HepG2 (cell line): ENCODE measurements around the gene LCN12. TPM values are rescaled to one million over a fixed set of nuclear protein-coding genes. Genes with fewer than 3 reads are reported as not detected.

ENCODE experiments used
- ATAC-seq: fragments of 200-7000 bp; cut with Tn5 transposase; 3 replicates; pipeline ENCODE4 v1.9.1; 2020; ENCODE audit warnings: mild to moderate bottlenecking, moderate library complexity
- BruUV-seq: library from RNA; stranded (reverse); fragments of 400-500 nt; replicated peaks from 2 replicates; lab custom pipeline; 2021; lab: Mats Ljungman, UMichigan
- CTCF ChIA-PET: fragments of 300-600 bp; formaldehyde crosslinking; extraction: SDS; loops from one replicate; lab custom pipeline; 2021; ENCODE audit warnings: low total read pairs, inconsistent platforms, low intra/inter-chr PET ratio; lab: Yijun Ruan, JAX
- POLR2A ChIA-PET: fragments of 350-600 bp; sonication (Branson Sonifier 250); formaldehyde crosslinking; loops from one replicate; lab custom pipeline; 2020; ENCODE audit warnings: antibody characterized with exemption, inconsistent platforms; lab: Yijun Ruan, JAX
- DNase-seq: peaks from one replicate; pipeline ENCODE4 v3.0.0-alpha.2; 2015; ENCODE audit warnings: low spot score
- FAIRE-seq: peaks from 3 replicates; lab custom pipeline; 2011; peaks lifted over from hg19 to GRCh38; lab: Jason Lieb, UNC
- H2AFZ ChIP-seq: one replicate; pipeline ENCODE4 v1.6.1; 2011; ENCODE audit warnings: low read length, inconsistent platforms
- H3K27ac ChIP-seq: fragments of 300-600 bp; 3 replicates; pipeline ENCODE4 v1.8.0; 2011; ENCODE audit warnings: mixed run types, mild to moderate bottlenecking, mixed read lengths, low read length, inconsistent platforms; ENCODE audit not compliant: insufficient read depth; ENCODE audit errors: extremely low read length
- H3K27me3 ChIP-seq, 2 experiments: fragments of 200-600 bp in 1 of 2; 2 replicates in 1 of 2; 3 replicates in 1 of 2; pipeline versions ENCODE4 v1.6.0 to v1.8.0; 2011; ENCODE audit warnings: low read length in 2 of 2, mild to moderate bottlenecking in 2 of 2, moderate library complexity in 2 of 2, inconsistent platforms in 1 of 2; ENCODE audit not compliant: insufficient read depth in 2 of 2, control insufficient read depth in 1 of 2
- H3K36me3 ChIP-seq, 2 experiments: fragments of 200-600 bp in 1 of 2; replicated peaks in 1 of 2; 2 replicates in 1 of 2; 3 replicates in 1 of 2; pipeline versions ENCODE4 v1.5.1 to v1.8.0; 2011; ENCODE audit warnings: low read length in 2 of 2, inconsistent platforms in 1 of 2; ENCODE audit not compliant: insufficient read depth in 2 of 2, control insufficient read depth in 1 of 2
- H3K4me1 ChIP-seq: 2 replicates; pipeline ENCODE4 v1.5.1; 2012; ENCODE audit warnings: low read length, inconsistent platforms; ENCODE audit not compliant: insufficient read depth
- H3K4me2 ChIP-seq: 2 replicates; pipeline ENCODE4 v1.6.0; 2011; ENCODE audit warnings: low read depth, low read length, inconsistent platforms
- H3K4me3 ChIP-seq, 3 experiments: fragments of 200-600 bp in 1 of 3; sonication (generic), shearing (Covaris generic) in 1 of 3; replicated peaks in 1 of 3; 2 replicates each; pipeline ENCODE4 v1.5.1; 2011 to 2016; ENCODE audit warnings: low read length in 3 of 3, inconsistent platforms in 2 of 3, low read depth in 2 of 3, mild to moderate bottlenecking in 2 of 3, control low read depth in 1 of 3, mixed read lengths in 1 of 3; ENCODE audit not compliant: insufficient read depth in 1 of 3
- H3K79me2 ChIP-seq: one replicate; pipeline ENCODE4 v1.6.1; 2011; ENCODE audit warnings: low read length, inconsistent platforms; ENCODE audit not compliant: insufficient read depth
- H3K9ac ChIP-seq: 2 replicates; pipeline ENCODE4 v1.6.0; 2011; ENCODE audit warnings: mild to moderate bottlenecking, low read depth, low read length, inconsistent platforms; ENCODE audit not compliant: insufficient read depth
- H3K9me3 ChIP-seq: 2 replicates; pipeline ENCODE4 v1.5.1; 2012; ENCODE audit warnings: mild to moderate bottlenecking, low read length
- H4K20me1 ChIP-seq: 2 replicates; pipeline ENCODE4 v1.6.0; 2011; ENCODE audit warnings: inconsistent platforms, mild to moderate bottlenecking, low read length, moderate library complexity; ENCODE audit not compliant: insufficient read depth
- BHLHE40 ChIP-seq: IDR thresholded peaks from 2 replicates; pipeline ENCODE4 v1.6.1; 2011; ENCODE audit warnings: low read length, improper control_type of control experiment
- CENPT ChIP-seq: sonication (generic); formaldehyde crosslinking; IDR thresholded peaks from 2 replicates; pipeline ENCODE4 v1.8.0; 2022; ENCODE audit warnings: low read depth, mild to moderate bottlenecking, moderate library complexity, missing genetic modification reagents
- CTCF ChIP-seq: sonication (generic); formaldehyde crosslinking; IDR thresholded peaks from 2 replicates; pipeline ENCODE4 v1.5.0; 2020; ENCODE audit warnings: mild to moderate bottlenecking, missing genetic modification reagents, moderate library complexity
- DR1 ChIP-seq: sonication (generic); formaldehyde crosslinking; IDR thresholded peaks from 2 replicates; pipeline ENCODE4 v1.8.0; 2021; ENCODE audit warnings: mild to moderate bottlenecking, missing genetic modification reagents, inconsistent platforms
- ELF3 ChIP-seq: IDR thresholded peaks from 2 replicates; pipeline ENCODE4 v1.6.1; 2016; ENCODE audit warnings: missing genetic modification reagents, missing compliant biosample characterization
- KAT8 ChIP-seq: IDR thresholded peaks from 2 replicates; pipeline ENCODE4 v1.6.1; 2016; ENCODE audit warnings: missing genetic modification reagents, missing compliant biosample characterization
- KDM5B ChIP-seq: sonication (generic); formaldehyde crosslinking; IDR thresholded peaks from 2 replicates; pipeline ENCODE4 v1.4.0; 2020; ENCODE audit warnings: missing genetic modification reagents, mild to moderate bottlenecking, borderline replicate concordance
- PCBP2 ChIP-seq: fragments of 200-400 bp; formaldehyde crosslinking; optimal IDR thresholded peaks from 2 replicates; pipeline ENCODE3; 2018; ENCODE audit warnings: low read length, low read depth; ENCODE audit not compliant: poor library complexity, severe bottlenecking
- PHF21A ChIP-seq: sonication (generic); formaldehyde crosslinking; IDR thresholded peaks from 2 replicates; pipeline ENCODE4 v1.5.0; 2020; ENCODE audit warnings: mild to moderate bottlenecking, missing genetic modification reagents
- PLRG1 ChIP-seq: fragments of 450-650 bp; conservative IDR thresholded peaks from 2 replicates; pipeline ENCODE4 v1.6.1; 2016
- STAG1 ChIP-seq: sonication (generic); formaldehyde crosslinking; IDR thresholded peaks from 2 replicates; pipeline ENCODE4 v1.4.0; 2020; ENCODE audit warnings: missing genetic modification reagents
- TBP ChIP-seq: sonication (generic); formaldehyde crosslinking; IDR thresholded peaks from 2 replicates; pipeline ENCODE4 v1.5.0; 2020; ENCODE audit warnings: missing genetic modification reagents
- TMF1 ChIP-seq: sonication (generic); formaldehyde crosslinking; IDR thresholded peaks from 2 replicates; pipeline ENCODE4 v1.8.1; 2022; ENCODE audit warnings: low read depth, missing genetic modification reagents
- ZNF225 ChIP-seq: sonication (generic); formaldehyde crosslinking; IDR thresholded peaks from 2 replicates; pipeline ENCODE4 v1.4.0; 2020; ENCODE audit warnings: mild to moderate bottlenecking, missing genetic modification reagents
- ZNF263 ChIP-seq: sonication (generic); formaldehyde crosslinking; IDR thresholded peaks from 2 replicates; pipeline ENCODE4 v1.4.0; 2020; ENCODE audit warnings: missing genetic modification reagents
- ZNF274 ChIP-seq: sonication (generic); formaldehyde crosslinking; IDR thresholded peaks from 2 replicates; pipeline ENCODE4 v1.5.1; 2020; ENCODE audit warnings: mild to moderate bottlenecking, missing genetic modification reagents
- ZNF276 ChIP-seq: sonication (generic); formaldehyde crosslinking; IDR thresholded peaks from 2 replicates; pipeline ENCODE4 v1.4.0; 2020; ENCODE audit warnings: mild to moderate bottlenecking, low read depth, missing genetic modification reagents
- ZNF354B ChIP-seq: sonication (generic); formaldehyde crosslinking; IDR thresholded peaks from 2 replicates; pipeline ENCODE4 v1.8.0; 2022; ENCODE audit warnings: mild to moderate bottlenecking, missing genetic modification reagents
- ZNF563 ChIP-seq: sonication (generic); formaldehyde crosslinking; IDR thresholded peaks from 2 replicates; pipeline ENCODE4 v1.8.0; 2022; ENCODE audit warnings: mild to moderate bottlenecking, moderate library complexity, missing genetic modification reagents
- ZNF605 ChIP-seq: sonication (generic); formaldehyde crosslinking; IDR thresholded peaks from 2 replicates; pipeline ENCODE4 v1.8.0; 2022; ENCODE audit warnings: mild to moderate bottlenecking, missing genetic modification reagents
- ZNF879 ChIP-seq: sonication (generic); formaldehyde crosslinking; IDR thresholded peaks from 2 replicates; pipeline ENCODE4 v1.8.1; 2023; ENCODE audit warnings: missing genetic modification reagents
- WGBS: methylation state at CpG from one replicate; pipeline ENCODE4 v1.1.6; 2017; ENCODE audit warnings: low lambda C conversion rate; 5-methylcytosine and 5-hydroxymethylcytosine counted together
- in situ Hi-C: cut with HindIII; loops from 2 replicates; pipeline ENCODE4 v1.10.0; 2017; ENCODE audit warnings: low pct_unique_long_range_greater_than_20kb; ENCODE audit not compliant: extremely low pct_ligation_motif_present
- intact Hi-C: fragments of 100-400 bp; cut with micrococcal nuclease; formaldehyde crosslinking; loops from one replicate; pipeline ENCODE4 v1.10.0; 2022; ENCODE audit not compliant: unreplicated experiment
- polyA plus RNA-seq, 8 experiments: library from polyadenylated mRNA; depleted of rRNA in 3 of 8; stranded (reverse) in 7 of 8; unstranded in 1 of 8; fragments of >200 nt; fragmentation: Illumina TruSeq in 4 of 8; extraction: Trizol in 4 of 8; gene quantifications; 2 replicates each; pipeline versions ENCODE4 v1.2.1 to v1.2.3, GENCODE V29; 2011 to 2016; ENCODE audit warnings: low read depth in 4 of 8, missing spikeins in 1 of 8, mixed read lengths in 1 of 8; ENCODE audit not compliant: insufficient read depth in 1 of 8
- total RNA-seq, 5 experiments: library from RNA; depleted of rRNA; stranded (reverse); fragments of >200 nt; fragmentation: Illumina TruSeq; extraction: Trizol; gene quantifications; 2 replicates each; pipeline ENCODE4 v1.2.3, GENCODE V29; 2016; ENCODE audit warnings: low read depth in 1 of 5

Gene LCN12
- total and polyA plus RNA-seq, 2 of the 13 experiments (the other 11 are each of a cell fraction or from before 2014, with no cell fraction given): 3.4 to 6.9 TPM

GRCh38 chr9:136997371-136997770 is 45.3 kb downstream of the LCN12 start:
- no TSS peak for BruUV-seq

GRCh38 chr9:136997830-136998234 is 45.8 kb downstream of the LCN12 start:
- Histone ChIP-seq H3K36me3 (no peaks in the 10 kb centered on the region), H3K4me1 (peaks cover 72% of the 10 kb centered on the region), H3K4me2 (peak overlapping the region; percentile 99; the same call in 1 of the 2 replicates), H3K4me3 (0 out of 6 replicates have a peak overlapping the region, but pooled peaks of 1 of the 3 experiments have one; percentile 75), H3K9me3 (no peaks in the 10 kb centered on the region), H3K27ac (no peak overlapping the region), H4K20me1 (no peaks in the 10 kb centered on the region), H2AFZ (no peak overlapping the region), H3K79me2 (peaks cover 4% of the 10 kb centered on the region), H3K27me3 (no peaks in the 10 kb centered on the region), H3K9ac (peak overlapping the region; percentile 56; the same call in 1 of the 2 replicates)
- WGBS: 86% methylated on average over 18 of the region's 18 CpGs
- ChIA-PET POLR2A (no interaction called here), CTCF (no interaction called here)
- intact Hi-C loops: no loop called here
- no peak for ATAC-seq
- BruUV-seq: no TSS peak
- DNase-seq: no peak
- in situ Hi-C loops: no loop called here
- FAIRE-seq: no peak
- TF ChIP-seq KAT8 (no peak), ZNF274 (CRISPR knock-in tag) (no peak), ZNF263 (CRISPR knock-in tag) (no peak), CTCF (CRISPR knock-in tag) (peak; percentile 21; the same call in 1 of the 2 replicates), PCBP2 (no peak), TMF1 (no peak), BHLHE40 (no peak), ZNF276 (CRISPR knock-in tag) (no peak), ELF3 (no peak), ZNF879 (CRISPR knock-in tag) (no peak), STAG1 (CRISPR knock-in tag) (peak; percentile 14; the same call in 1 of the 2 replicates), ZNF354B (CRISPR knock-in tag) (no peak), DR1 (CRISPR knock-in tag) (no peak), TBP (CRISPR knock-in tag) (no peak)

More at GRCh38 chr9:136997371-136997770, 45.3 kb downstream of the LCN12 start:
- H3K4me1 ChIP-seq: peaks cover 71% of the 10 kb centered on the region
- peak overlapping the region; percentile 58 to 75 (median 63); a peak in 5 of 6 replicates for H3K4me3 ChIP-seq
- DNase-seq (no peak), ATAC-seq (peak; percentile 9), FAIRE-seq (no peak)
- whole genome bisulfite sequencing: 86% methylated on average over 1 of the region's 10 CpGs
- peak overlapping the region; percentile 99 for H3K4me2 ChIP-seq
- no peaks in the 10 kb centered on the region for H3K27me3 ChIP-seq
- H3K79me2 ChIP-seq: peaks cover 5% of the 10 kb centered on the region
- H2AFZ ChIP-seq: no peak overlapping the region
- H3K27ac ChIP-seq: no peak overlapping the region
- ChIA-PET POLR2A (interaction anchor here (1.4 to 1.8 kb wide), 3 partner anchors 32 to 49 kb away, joined by 3 to 8 read pairs (median 4); no protein-coding TSS in a partner anchor), CTCF (no interaction called here)
- in situ Hi-C loops (no loop called here), intact Hi-C loops (no loop called here)
- no peaks in the 10 kb centered on the region for H3K9me3 ChIP-seq
- no peaks in the 10 kb centered on the region for H3K36me3 ChIP-seq
- peak overlapping the region; percentile 56 for H3K9ac ChIP-seq
- no peak for TF ChIP-seq KDM5B (CRISPR knock-in tag)
- no peak for TF ChIP-seq ZNF563 (CRISPR knock-in tag)
- peak; percentile 31; the same call in 1 of the 2 replicates for TF ChIP-seq ZNF605
- peak; percentile 34 for TF ChIP-seq PHF21A (CRISPR knock-in tag)
- 0 out of 2 replicates have a peak, but pooled peaks have one; percentile 6 for TF ChIP-seq ZNF225 (CRISPR knock-in tag)
- no peak for TF ChIP-seq CENPT
- no peak for TF ChIP-seq PLRG1
- H4K20me1 ChIP-seq: no peaks in the 10 kb centered on the region
